Skeletal muscle tissue (tissue), 4 donors: Measurements from ENCODE around the gene SEC24C. TPM values are rescaled to one million over a fixed set of nuclear protein-coding genes. Genes with fewer than 3 reads are reported as not detected.
A peak's percentile ranks its signal among the peaks of the same experiment; 100 is the strongest.

Experiments
- H3K27ac ChIP-seq: one replicate; pipeline ENCODE4 v1.7.0; 2013; ENCODE audit warnings: mild to moderate bottlenecking, low read depth, low read length, inconsistent platforms
- H3K27me3 ChIP-seq, 3 donors: one replicate each; pipeline ENCODE4 v1.7.0; 2013; ENCODE audit warnings: low read length in 3 of 3; ENCODE audit not compliant: control insufficient read depth in 3 of 3, insufficient read depth in 3 of 3
- H3K36me3 ChIP-seq, 3 donors: one replicate each; pipeline ENCODE4 v1.7.0; 2013; ENCODE audit warnings: low read length in 3 of 3; ENCODE audit not compliant: control insufficient read depth in 3 of 3, insufficient read depth in 3 of 3
- H3K4me1 ChIP-seq, 3 donors: one replicate each; pipeline ENCODE4 v1.7.0; 2013; ENCODE audit warnings: low read length in 3 of 3, mild to moderate bottlenecking in 3 of 3; ENCODE audit not compliant: control insufficient read depth in 3 of 3, insufficient read depth in 3 of 3
- H3K4me3 ChIP-seq, 3 donors: one replicate each; pipeline ENCODE4 v1.7.0; 2013; ENCODE audit warnings: low read length in 3 of 3
- H3K9ac ChIP-seq, 3 donors: one replicate each; pipeline ENCODE4 v1.7.0; 2013; ENCODE audit warnings: low read length in 3 of 3, mild to moderate bottlenecking in 3 of 3, moderate library complexity in 2 of 3, low read depth in 1 of 3
- H3K9me3 ChIP-seq, 3 donors: one replicate each; pipeline ENCODE4 v1.7.0; 2013; ENCODE audit warnings: low read length in 3 of 3; ENCODE audit not compliant: control insufficient read depth in 3 of 3
- total RNA-seq: library from RNA; depleted of rRNA; stranded (reverse); fragments of >200 nt; gene quantifications from one replicate; pipeline ENCODE4 v1.2.3, GENCODE V29; 2014
- donor health status: Osteomylitis.

SEC24C gene
- total RNA-seq, 1 donor from 2014 or later, result 41.8 TPM

DNA sequence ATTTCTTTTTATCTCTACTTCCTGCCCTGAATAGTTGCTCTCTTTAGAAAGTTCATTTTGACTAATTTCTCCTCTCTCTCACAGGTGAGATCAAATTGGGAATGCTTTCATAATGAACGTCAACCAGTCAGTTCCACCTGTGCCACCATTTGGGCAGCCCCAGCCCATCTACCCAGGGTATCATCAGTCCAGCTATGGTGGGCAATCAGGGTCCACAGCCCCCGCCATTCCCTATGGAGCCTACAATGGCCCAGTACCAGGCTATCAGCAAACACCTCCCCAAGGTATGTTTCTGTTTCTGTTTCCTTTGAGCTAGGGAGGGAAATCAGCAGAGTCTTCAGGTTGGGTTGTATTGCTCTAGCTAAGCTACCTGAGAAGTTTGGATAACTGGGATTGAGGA lies 2.5 kb downstream of the SEC24C start:
- no peak overlapping the region for H3K4me3 ChIP-seq
- peaks cover 11 to 26% (median 22%) of the 10 kb centered on the region in 3 donors for H3K36me3 ChIP-seq
- H3K9me3 ChIP-seq, result no peaks in the 10 kb centered on the region
- H3K27ac ChIP-seq, result no peak overlapping the region
- H3K9ac ChIP-seq, result no peak overlapping the region
- no peaks in the 10 kb centered on the region for H3K27me3 ChIP-seq
- peaks cover 18 to 42% (median 23%) of the 10 kb centered on the region in 3 donors for H3K4me1 ChIP-seq

DNA sequence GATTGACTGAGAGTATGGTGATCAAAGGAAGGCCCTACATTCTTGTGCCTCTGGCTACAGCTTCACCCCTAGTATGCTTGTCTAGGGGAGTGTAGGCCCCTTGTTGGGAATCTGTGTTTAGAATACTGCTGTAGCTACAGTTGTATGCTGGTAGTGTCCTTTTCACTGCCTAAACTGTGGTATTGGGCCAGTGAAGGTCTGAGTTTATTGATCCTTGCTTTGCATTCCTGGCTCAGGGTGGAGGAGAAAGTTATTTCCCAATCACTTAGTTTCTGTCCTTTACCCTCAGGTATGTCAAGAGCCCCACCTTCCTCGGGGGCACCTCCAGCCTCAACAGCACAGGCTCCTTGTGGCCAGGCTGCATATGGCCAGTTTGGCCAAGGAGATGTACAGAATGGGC lies 6.6 kb downstream of the SEC24C start:
- H3K9me3 ChIP-seq, result no peaks in the 10 kb centered on the region
- H3K4me3 ChIP-seq, result no peak overlapping the region
- H3K27ac ChIP-seq, result no peak overlapping the region
- H3K9ac ChIP-seq, result no peak overlapping the region
- H3K4me1 ChIP-seq, result peaks cover 0 to 12% (median 9%) of the 10 kb centered on the region in 3 donors
- H3K36me3 ChIP-seq, result peaks cover 28 to 48% (median 40%) of the 10 kb centered on the region in 3 donors
- no peaks in the 10 kb centered on the region for H3K27me3 ChIP-seq

DNA sequence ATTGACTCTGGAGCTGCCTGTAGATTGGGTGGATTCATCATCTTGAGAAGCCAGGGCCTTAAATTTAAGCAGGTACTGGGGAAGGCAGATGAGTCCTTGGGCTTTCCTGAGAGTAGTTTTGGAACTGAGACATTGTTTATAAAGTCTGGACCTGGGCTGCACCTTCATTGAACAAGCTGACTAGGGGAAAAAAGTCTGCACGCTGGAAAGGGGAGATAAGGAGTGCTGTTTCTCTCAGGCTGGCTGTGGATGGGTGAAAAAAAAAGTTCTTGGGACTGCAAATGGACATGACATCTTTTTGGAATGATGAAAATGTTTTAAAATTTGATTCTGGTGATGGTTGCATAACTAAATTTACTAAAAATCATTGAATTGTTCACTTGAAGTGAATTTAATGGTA lies 12.0 kb downstream of the SEC24C start:
- Histone ChIP-seq H3K27me3 (no peaks in the 10 kb centered on the region), H3K27ac (no peak overlapping the region), H3K4me1 (no peaks in the 10 kb centered on the region), H3K4me3 (no peak overlapping the region), H3K9me3 (no peaks in the 10 kb centered on the region), H3K9ac (no peak overlapping the region), H3K36me3 (peaks cover 39 to 51% (median 39%) of the 10 kb centered on the region in 3 donors)

DNA sequence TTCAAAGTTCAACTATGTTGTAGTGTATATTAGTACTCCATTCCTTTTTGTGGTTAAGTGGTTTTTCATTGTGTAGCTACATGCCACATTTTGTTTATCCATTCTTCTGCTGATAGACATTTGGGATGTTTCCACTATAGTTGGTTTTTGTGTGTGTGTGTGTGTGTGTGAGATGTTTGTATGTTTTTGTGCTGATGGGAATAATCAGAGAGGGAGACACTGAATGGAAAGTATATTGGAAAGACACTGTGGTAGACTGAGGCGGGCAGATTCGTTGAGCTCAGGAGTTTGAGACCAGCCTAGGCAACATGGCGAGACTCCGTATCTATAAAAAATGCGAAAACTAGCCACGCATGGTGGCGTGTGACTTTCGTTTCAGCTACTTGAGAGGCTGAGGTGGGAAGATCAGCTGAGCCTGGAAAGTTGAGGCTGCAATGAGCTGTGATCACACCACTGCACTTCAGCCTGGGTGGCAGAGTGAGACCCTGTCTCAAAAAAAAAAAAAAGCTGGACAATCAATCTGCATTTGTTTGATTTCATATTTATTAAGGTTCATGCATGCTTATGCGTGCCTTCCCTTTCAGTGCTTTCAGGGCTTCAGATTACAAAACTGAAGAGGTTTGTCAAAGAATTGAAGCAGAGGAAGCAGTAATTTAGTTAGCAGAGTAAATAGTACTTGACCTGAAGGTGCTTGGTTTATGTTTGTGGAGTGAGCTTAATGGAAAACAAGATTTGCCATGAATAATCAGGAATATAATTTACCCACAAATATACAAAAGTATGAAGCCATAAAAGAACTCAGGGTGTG lies 14.7 kb downstream of the SEC24C start:
- Histone ChIP-seq H3K4me3 (no peak overlapping the region), H3K36me3 (peaks cover 44 to 59% (median 47%) of the 10 kb centered on the region in 3 donors), H3K27ac (no peak overlapping the region), H3K4me1 (no peaks in the 10 kb centered on the region), H3K9me3 (no peaks in the 10 kb centered on the region), H3K27me3 (no peaks in the 10 kb centered on the region), H3K9ac (no peak overlapping the region)

DNA sequence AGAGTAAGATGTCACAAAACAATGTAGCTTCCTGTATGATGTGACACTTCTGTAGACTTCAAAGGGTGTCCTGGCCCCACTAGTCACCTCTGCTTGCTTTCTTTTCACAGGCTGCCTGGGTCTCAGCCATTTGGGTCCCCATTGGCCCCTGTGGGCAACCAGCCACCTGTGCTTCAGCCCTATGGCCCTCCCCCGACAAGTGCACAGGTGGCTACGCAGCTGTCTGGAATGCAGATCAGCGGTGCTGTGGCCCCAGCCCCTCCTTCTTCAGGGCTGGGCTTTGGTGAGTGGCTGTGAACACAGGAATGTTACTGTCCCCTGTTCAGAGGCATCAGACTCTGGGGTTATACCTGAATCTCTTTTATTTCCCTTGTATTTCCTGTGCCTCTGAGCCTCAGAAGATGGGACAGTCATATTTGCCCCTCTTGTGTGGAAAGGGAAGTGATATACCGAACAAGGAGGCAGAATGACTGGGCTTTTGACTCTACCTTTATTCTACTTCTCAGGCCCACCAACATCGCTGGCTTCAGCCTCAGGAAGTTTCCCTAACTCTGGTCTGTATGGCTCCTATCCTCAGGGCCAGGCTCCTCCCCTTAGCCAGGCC lies 15.4 kb downstream of the SEC24C start:
- no peaks in the 10 kb centered on the region for H3K4me1 ChIP-seq
- peaks cover 48 to 59% (median 49%) of the 10 kb centered on the region in 3 donors for H3K36me3 ChIP-seq
- no peaks in the 10 kb centered on the region for H3K27me3 ChIP-seq
- H3K9me3 ChIP-seq, result no peaks in the 10 kb centered on the region
- H3K4me3 ChIP-seq, result no peak overlapping the region
- peak overlapping the region in 1 of 3 donors; percentile 29 for H3K9ac ChIP-seq
- H3K27ac ChIP-seq, result no peak overlapping the region

DNA sequence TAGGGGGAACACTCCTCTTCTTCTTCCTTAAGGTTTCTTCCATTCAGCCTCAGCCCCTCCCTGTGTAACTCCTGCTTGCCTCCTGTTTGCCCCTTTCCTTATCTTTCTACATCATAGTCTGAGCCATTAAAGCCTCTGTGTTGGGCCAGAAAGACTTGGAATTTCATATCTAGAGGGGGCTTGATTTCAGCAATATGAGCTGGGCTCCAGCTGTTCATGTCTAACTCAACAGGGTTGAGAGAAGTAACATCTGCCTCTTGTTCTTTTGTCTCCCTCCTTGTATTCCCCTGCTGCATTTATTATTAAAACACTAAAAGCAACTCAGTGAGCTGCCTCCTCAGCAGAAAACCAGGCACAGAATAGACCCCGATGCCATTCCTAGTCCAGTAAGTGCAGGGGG lies 17.6 kb downstream of the SEC24C start:
- Histone ChIP-seq H3K4me1 (no peaks in the 10 kb centered on the region), H3K27ac (no peak overlapping the region), H3K27me3 (no peaks in the 10 kb centered on the region), H3K9ac (no peak overlapping the region), H3K9me3 (no peaks in the 10 kb centered on the region), H3K36me3 (peaks cover 68 to 73% (median 71%) of the 10 kb centered on the region in 3 donors), H3K4me3 (no peak overlapping the region)

DNA sequence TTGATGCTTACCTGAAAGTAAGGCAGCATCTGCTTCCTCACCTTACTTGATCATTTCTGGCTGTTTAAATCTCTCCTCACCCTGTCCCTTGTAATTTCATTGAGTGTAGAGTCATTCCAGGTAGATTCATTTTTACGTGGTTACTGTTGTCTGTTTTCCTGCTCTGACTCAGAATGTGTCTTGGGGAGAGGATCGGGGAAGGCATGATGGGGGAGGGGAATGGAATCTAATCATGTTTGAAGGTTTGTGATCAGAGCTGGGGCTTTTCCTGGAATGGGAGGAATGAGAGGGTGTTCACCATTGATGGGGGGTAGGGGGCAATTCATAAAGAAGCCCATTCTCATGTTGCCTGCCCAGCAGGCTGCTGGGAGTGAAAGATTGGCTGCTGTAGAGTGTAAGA lies 18.7 kb downstream of the SEC24C start:
- Histone ChIP-seq H3K27ac (no peak overlapping the region), H3K4me1 (no peaks in the 10 kb centered on the region), H3K9ac (no peak overlapping the region), H3K9me3 (no peaks in the 10 kb centered on the region), H3K4me3 (no peak overlapping the region), H3K27me3 (no peaks in the 10 kb centered on the region), H3K36me3 (peaks cover 75 to 79% (median 78%) of the 10 kb centered on the region in 3 donors)

DNA sequence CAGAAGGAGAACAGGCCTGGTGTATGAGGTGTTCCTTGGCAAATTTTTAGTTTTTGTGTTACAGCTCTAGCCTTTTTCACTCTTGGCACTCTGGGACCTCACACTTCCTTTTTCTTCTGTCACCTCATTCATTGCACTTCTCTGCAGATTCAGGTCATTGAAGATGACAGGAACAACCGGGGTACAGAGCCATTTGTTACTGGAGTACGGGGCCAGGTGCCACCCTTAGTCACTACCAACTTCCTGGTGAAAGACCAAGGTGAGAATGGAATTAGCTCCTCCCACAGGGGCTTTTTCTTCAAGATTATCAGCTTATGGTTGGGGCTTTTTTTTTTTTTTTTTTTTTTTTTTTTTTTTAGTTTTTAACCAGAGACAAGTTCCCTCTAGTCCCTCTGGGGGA lies 19.2 kb downstream of the SEC24C start:
- Histone ChIP-seq H3K4me3 (no peak overlapping the region), H3K36me3 (peaks cover 77 to 82% (median 80%) of the 10 kb centered on the region in 3 donors), H3K27ac (no peak overlapping the region)

DNA sequence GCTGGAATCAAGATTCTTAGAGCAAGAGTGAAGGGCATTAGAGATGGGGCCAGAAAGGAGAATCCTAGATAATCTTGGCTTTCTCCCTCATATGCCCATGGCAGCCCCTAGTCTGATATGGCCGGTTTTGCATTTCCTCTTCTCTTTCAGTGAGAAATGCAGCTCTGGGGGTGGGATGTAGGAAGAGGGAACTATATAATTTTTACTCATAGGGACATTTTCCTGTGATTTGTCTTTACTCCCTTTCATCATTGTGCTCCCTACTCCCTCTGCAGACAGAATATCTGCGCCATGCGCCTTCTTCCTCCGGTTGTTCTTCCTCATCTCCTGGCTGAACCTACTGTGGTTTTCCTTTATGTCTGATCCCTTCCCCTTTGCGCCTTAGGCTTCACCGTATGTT lies 20.9 kb downstream of the SEC24C start:
- peaks cover 85 to 92% (median 88%) of the 10 kb centered on the region in 3 donors for H3K36me3 ChIP-seq
- H3K9me3 ChIP-seq, result no peaks in the 10 kb centered on the region
- no peaks in the 10 kb centered on the region for H3K27me3 ChIP-seq
- H3K9ac ChIP-seq, result no peak overlapping the region
- no peak overlapping the region for H3K4me3 ChIP-seq
- H3K27ac ChIP-seq, result no peak overlapping the region
- no peaks in the 10 kb centered on the region for H3K4me1 ChIP-seq

More for the DNA sequence above, 19.2 kb downstream of the SEC24C start:
- H3K4me1 ChIP-seq, result no peaks in the 10 kb centered on the region
- H3K27me3 ChIP-seq, result no peaks in the 10 kb centered on the region
- no peaks in the 10 kb centered on the region for H3K9me3 ChIP-seq
- no peak overlapping the region for H3K9ac ChIP-seq

DNA sequence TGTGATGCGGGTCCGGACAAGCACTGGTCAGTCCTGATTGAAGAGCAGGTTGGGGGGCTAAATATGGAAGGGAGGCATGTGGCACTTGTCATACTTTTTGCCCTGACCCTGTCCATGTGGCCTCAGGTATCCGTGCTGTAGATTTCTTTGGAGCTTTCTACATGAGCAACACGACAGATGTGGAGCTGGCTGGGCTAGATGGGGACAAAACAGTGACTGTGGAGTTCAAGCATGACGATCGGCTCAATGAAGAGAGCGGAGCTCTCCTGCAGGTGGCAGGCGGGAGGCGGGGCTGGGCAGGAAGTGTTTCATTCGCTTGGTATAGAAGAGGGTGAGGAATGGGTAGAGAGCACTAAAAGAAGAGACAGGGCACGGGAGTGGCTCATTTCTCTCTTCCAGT lies 24.7 kb downstream of the SEC24C start:
- Histone ChIP-seq H3K9ac (no peak overlapping the region), H3K4me3 (no peak overlapping the region), H3K27ac (no peak overlapping the region), H3K27me3 (no peaks in the 10 kb centered on the region), H3K9me3 (no peaks in the 10 kb centered on the region), H3K4me1 (peaks cover 13 to 26% (median 16%) of the 10 kb centered on the region in 3 donors), H3K36me3 (peaks cover 62 to 70% (median 69%) of the 10 kb centered on the region in 3 donors)
